ENCODE measurements around the gene NLRP1.

DNA sequence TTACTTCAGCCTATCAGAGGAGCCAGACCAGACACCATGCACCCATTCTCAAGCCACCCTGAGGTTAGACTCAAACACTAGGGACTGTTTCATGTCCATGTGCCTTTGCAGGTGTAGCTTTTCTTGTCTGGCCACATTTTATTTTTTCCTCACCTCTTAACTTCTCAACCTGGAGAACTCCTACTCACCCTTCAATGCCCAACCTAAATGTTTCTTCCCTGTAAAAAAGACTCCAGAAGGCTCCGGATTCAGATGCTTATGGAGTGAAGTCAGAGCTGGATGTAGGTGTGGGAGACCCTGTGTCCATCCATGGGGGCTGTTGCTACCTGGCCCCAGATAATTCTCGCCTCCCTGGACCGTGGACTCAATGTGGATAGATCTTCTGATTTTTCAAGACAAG is 44.0 kb upstream of the NLRP1 start:
- TF ChIP-seq, protein P1, sequence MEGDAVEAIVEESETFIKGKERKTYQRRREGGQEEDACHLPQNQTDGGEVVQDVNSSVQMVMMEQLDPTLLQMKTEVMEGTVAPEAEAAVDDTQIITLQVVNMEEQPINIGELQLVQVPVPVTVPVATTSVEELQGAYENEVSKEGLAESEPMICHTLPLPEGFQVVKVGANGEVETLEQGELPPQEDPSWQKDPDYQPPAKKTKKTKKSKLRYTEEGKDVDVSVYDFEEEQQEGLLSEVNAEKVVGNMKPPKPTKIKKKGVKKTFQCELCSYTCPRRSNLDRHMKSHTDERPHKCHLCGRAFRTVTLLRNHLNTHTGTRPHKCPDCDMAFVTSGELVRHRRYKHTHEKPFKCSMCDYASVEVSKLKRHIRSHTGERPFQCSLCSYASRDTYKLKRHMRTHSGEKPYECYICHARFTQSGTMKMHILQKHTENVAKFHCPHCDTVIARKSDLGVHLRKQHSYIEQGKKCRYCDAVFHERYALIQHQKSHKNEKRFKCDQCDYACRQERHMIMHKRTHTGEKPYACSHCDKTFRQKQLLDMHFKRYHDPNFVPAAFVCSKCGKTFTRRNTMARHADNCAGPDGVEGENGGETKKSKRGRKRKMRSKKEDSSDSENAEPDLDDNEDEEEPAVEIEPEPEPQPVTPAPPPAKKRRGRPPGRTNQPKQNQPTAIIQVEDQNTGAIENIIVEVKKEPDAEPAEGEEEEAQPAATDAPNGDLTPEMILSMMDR (IDR thresholded peaks at IDR 0.05; ENCODE audit: low read depth, low read length, missing input control), result no peak
- TF ChIP-seq FOXA1 (IDR thresholded peaks at IDR 0.05) (no peak), RAD21 (IDR thresholded peaks at IDR 0.05) (no peak), JUND (IDR thresholded peaks at IDR 0.05) (no peak)
- TF ChIP-seq, protein P2, sequence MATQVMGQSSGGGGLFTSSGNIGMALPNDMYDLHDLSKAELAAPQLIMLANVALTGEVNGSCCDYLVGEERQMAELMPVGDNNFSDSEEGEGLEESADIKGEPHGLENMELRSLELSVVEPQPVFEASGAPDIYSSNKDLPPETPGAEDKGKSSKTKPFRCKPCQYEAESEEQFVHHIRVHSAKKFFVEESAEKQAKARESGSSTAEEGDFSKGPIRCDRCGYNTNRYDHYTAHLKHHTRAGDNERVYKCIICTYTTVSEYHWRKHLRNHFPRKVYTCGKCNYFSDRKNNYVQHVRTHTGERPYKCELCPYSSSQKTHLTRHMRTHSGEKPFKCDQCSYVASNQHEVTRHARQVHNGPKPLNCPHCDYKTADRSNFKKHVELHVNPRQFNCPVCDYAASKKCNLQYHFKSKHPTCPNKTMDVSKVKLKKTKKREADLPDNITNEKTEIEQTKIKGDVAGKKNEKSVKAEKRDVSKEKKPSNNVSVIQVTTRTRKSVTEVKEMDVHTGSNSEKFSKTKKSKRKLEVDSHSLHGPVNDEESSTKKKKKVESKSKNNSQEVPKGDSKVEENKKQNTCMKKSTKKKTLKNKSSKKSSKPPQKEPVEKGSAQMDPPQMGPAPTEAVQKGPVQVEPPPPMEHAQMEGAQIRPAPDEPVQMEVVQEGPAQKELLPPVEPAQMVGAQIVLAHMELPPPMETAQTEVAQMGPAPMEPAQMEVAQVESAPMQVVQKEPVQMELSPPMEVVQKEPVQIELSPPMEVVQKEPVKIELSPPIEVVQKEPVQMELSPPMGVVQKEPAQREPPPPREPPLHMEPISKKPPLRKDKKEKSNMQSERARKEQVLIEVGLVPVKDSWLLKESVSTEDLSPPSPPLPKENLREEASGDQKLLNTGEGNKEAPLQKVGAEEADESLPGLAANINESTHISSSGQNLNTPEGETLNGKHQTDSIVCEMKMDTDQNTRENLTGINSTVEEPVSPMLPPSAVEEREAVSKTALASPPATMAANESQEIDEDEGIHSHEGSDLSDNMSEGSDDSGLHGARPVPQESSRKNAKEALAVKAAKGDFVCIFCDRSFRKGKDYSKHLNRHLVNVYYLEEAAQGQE (IDR thresholded peaks at IDR 0.05), result no peak

Measured in liver (tissue), 3 donors.